SK-N-SH (cell line): ENCODE measurements around the gene UBAC2. TPM values are rescaled to one million over a fixed set of nuclear protein-coding genes. Genes with fewer than 3 reads are reported as not detected.

ENCODE experiments used
- CTCF ChIA-PET: fragments of 300-600, 350-600 bp; formaldehyde crosslinking; extraction: SDS; loops from one replicate; lab custom pipeline; 2021; lab: Yijun Ruan, JAX
- POLR2A ChIA-PET: fragments of 350-600 bp; sonication (Branson Sonifier 250); formaldehyde crosslinking; extraction: SDS; loops from one replicate; lab custom pipeline; 2020; ENCODE audit warnings: antibody characterized with exemption, inconsistent platforms; lab: Yijun Ruan, JAX
- DNase-seq: peaks from one replicate; pipeline ENCODE4 v3.0.0; 2012
- H2AFZ ChIP-seq: fragments of 200-600 bp; sonication (generic); 2 replicates; pipeline ENCODE4 v1.8.1; 2016; ENCODE audit warnings: antibody characterized with exemption, mild to moderate bottlenecking, low read depth
- H3F3A ChIP-seq: fragments of 200-600 bp; sonication (generic); replicated peaks from 2 replicates; pipeline ENCODE3; 2016; ENCODE audit warnings: antibody characterized with exemption, mild to moderate bottlenecking; ENCODE audit not compliant: insufficient read depth
- H3K27ac ChIP-seq, 2 experiments: fragments of 200-500 bp in 1 of 2; fragments of 200-600 bp in 1 of 2; sonication (Bioruptor generic) in 1 of 2; sonication (generic), shearing (Covaris generic) in 1 of 2; 2 replicates each; pipeline versions ENCODE4 v1.5.1 to v1.6.1; 2014 to 2016; ENCODE audit warnings: low read depth in 2 of 2, inconsistent platforms in 1 of 2, low read length in 1 of 2, mild to moderate bottlenecking in 1 of 2, mixed read lengths in 1 of 2
- H3K27me3 ChIP-seq: fragments of 200-600 bp; sonication (generic), shearing (Covaris generic); 2 replicates; pipeline ENCODE4 v1.6.1; 2016; ENCODE audit warnings: mixed run types; ENCODE audit not compliant: insufficient read depth
- H3K36me3 ChIP-seq, 2 experiments: fragments of 200-500 bp in 1 of 2; fragments of 200-600 bp in 1 of 2; sonication (Bioruptor generic) in 1 of 2; sonication (generic) in 1 of 2; replicated peaks in 1 of 2; 2 replicates each; pipeline versions ENCODE3 to v1.5.1; 2014 to 2016; ENCODE audit warnings: low read length in 1 of 2, mild to moderate bottlenecking in 1 of 2; ENCODE audit not compliant: insufficient read depth in 2 of 2, control insufficient read depth in 1 of 2
- H3K4me1 ChIP-seq, 2 experiments: fragments of 200-500 bp in 1 of 2; fragments of 200-600 bp in 1 of 2; sonication (Bioruptor generic) in 1 of 2; sonication (generic), shearing (Covaris generic) in 1 of 2; 2 replicates each; pipeline versions ENCODE4 v1.5.1 to v1.6.1; 2014 to 2016; ENCODE audit warnings: low read depth in 1 of 2, low read length in 1 of 2, mixed run types in 1 of 2; ENCODE audit not compliant: insufficient read depth in 2 of 2, control insufficient read depth in 1 of 2
- H3K4me2 ChIP-seq: fragments of 200-600 bp; sonication (generic), shearing (Covaris generic); 2 replicates; pipeline ENCODE4 v1.6.1; 2017; ENCODE audit warnings: mixed run types
- H3K4me3 ChIP-seq, 2 experiments: fragments of 200-500 bp in 1 of 2; fragments of 200-600 bp in 1 of 2; sonication (Bioruptor generic) in 1 of 2; sonication (generic), shearing (Covaris generic) in 1 of 2; 2 replicates each; pipeline versions ENCODE4 v1.5.1 to v1.8.1; 2014 to 2016; ENCODE audit warnings: low read depth in 2 of 2, inconsistent platforms in 1 of 2, low read length in 1 of 2, mild to moderate bottlenecking in 1 of 2, mixed read lengths in 1 of 2, moderate library complexity in 1 of 2
- H3K79me2 ChIP-seq: fragments of 200-600 bp; sonication (generic); 2 replicates; pipeline ENCODE4 v1.8.1; 2017; ENCODE audit warnings: mild to moderate bottlenecking; ENCODE audit not compliant: insufficient read depth
- H3K9ac ChIP-seq: fragments of 200-600 bp; sonication (generic); 2 replicates; pipeline ENCODE4 v1.6.1; 2017; ENCODE audit warnings: mixed run types
- H3K9me2 ChIP-seq: fragments of 200-600 bp; sonication (generic); 2 replicates; pipeline ENCODE4 v1.6.1; 2017; ENCODE audit warnings: mixed run types
- H3K9me3 ChIP-seq: fragments of 200-600 bp; sonication (generic); 2 replicates; pipeline ENCODE4 v1.6.1; 2017; ENCODE audit warnings: mixed run types, mild to moderate bottlenecking, moderate library complexity
- H4K20me1 ChIP-seq: fragments of 200-600 bp; sonication (generic); 2 replicates; pipeline ENCODE4 v1.6.1; 2017; ENCODE audit warnings: mild to moderate bottlenecking, mixed run types; ENCODE audit not compliant: insufficient read depth
- CHD2 ChIP-seq: fragments of 150-350 bp; IDR thresholded peaks from 2 replicates; pipeline ENCODE4 v1.6.1; 2018; ENCODE audit warnings: low read length; ENCODE audit not compliant: partially characterized antibody
- ELF1 ChIP-seq: IDR thresholded peaks from 2 replicates; pipeline ENCODE4 v1.4.0; 2012
- EZH2phosphoT487 ChIP-seq: fragments of 200-600 bp; sonication (generic); IDR thresholded peaks from 2 replicates; pipeline ENCODE4 v1.6.1; 2017; ENCODE audit warnings: low read depth, mixed run types, mild to moderate bottlenecking, antibody characterized with exemption, moderate library complexity, borderline replicate concordance
- FOSL2 ChIP-seq: IDR thresholded peaks from 2 replicates; pipeline ENCODE4 v1.4.0; 2012; ENCODE audit warnings: low read depth, mild to moderate bottlenecking, moderate library complexity, borderline replicate concordance
- FOXM1 ChIP-seq: IDR thresholded peaks from 2 replicates; pipeline ENCODE4 v1.4.0; 2012; ENCODE audit warnings: low read depth, mild to moderate bottlenecking
- GABPA ChIP-seq: IDR thresholded peaks from 2 replicates; pipeline ENCODE4 v1.4.0; 2012; ENCODE audit warnings: low read depth, mild to moderate bottlenecking
- IRF3 ChIP-seq: fragments of 150-350 bp; IDR thresholded peaks from 2 replicates; pipeline ENCODE4 v1.6.1; 2016; ENCODE audit warnings: mild to moderate bottlenecking, low read depth, low read length
- MEF2A ChIP-seq: IDR thresholded peaks from 2 replicates; pipeline ENCODE4 v1.4.0; 2012; ENCODE audit warnings: low read depth, borderline replicate concordance
- MXI1 ChIP-seq: IDR thresholded peaks from 2 replicates; pipeline ENCODE4 v1.6.1; 2012; ENCODE audit warnings: mild to moderate bottlenecking, low read depth, low read length, improper control_type of control experiment
- NFIC ChIP-seq: IDR thresholded peaks from 2 replicates; pipeline ENCODE4 v1.4.0; 2012; ENCODE audit warnings: borderline replicate concordance
- NRF1 ChIP-seq: IDR thresholded peaks from 2 replicates; pipeline ENCODE4 v1.6.1; 2012; ENCODE audit warnings: low read depth, mild to moderate bottlenecking, low read length
- PBX3 ChIP-seq: IDR thresholded peaks from 2 replicates; pipeline ENCODE4; 2012
- RAD21 ChIP-seq: IDR thresholded peaks from 2 replicates; pipeline ENCODE4 v1.6.1; 2012; ENCODE audit warnings: mild to moderate bottlenecking, low read length
- REST ChIP-seq: IDR thresholded peaks from 2 replicates; pipeline ENCODE4 v1.6.1; 2012; ENCODE audit warnings: mild to moderate bottlenecking, low read depth, low read length, moderate library complexity
- RFX5 ChIP-seq: IDR thresholded peaks from 2 replicates; pipeline ENCODE4 v1.6.1; 2012; ENCODE audit warnings: mild to moderate bottlenecking, improper control_type of control experiment, low read length
- TAF1 ChIP-seq: IDR thresholded peaks from 2 replicates; pipeline ENCODE4 v1.6.1; 2012; ENCODE audit warnings: low read depth, mild to moderate bottlenecking, low read length, moderate library complexity, borderline replicate concordance
- TEAD4 ChIP-seq: IDR thresholded peaks from 2 replicates; pipeline ENCODE4 v1.4.0; 2012; ENCODE audit warnings: mild to moderate bottlenecking, borderline replicate concordance; ENCODE audit not compliant: insufficient read depth
- WGBS: methylation state at CpG from one replicate; pipeline ENCODE4 v1.1.6; 2017; ENCODE audit warnings: low lambda C conversion rate; 5-methylcytosine and 5-hydroxymethylcytosine counted together
- polyA plus RNA-seq, 3 experiments: library from polyadenylated mRNA; depleted of rRNA; stranded (reverse); fragments of >200 nt; gene quantifications; 2 replicates each; pipeline ENCODE4 v1.2.3, GENCODE V29; 2012
- TF ChIP-seq, protein P1 (sequence below): fragments of 150-350 bp; IDR thresholded peaks from 2 replicates; pipeline ENCODE4 v1.6.1; 2017; ENCODE audit warnings: antibody characterized with exemption, low read length, low read depth, borderline replicate concordance
- TF ChIP-seq, protein P2 (sequence below): IDR thresholded peaks from 2 replicates; pipeline ENCODE4 v1.4.0; 2012; ENCODE audit warnings: low read depth, borderline replicate concordance
- TF ChIP-seq, protein P3 (sequence below): IDR thresholded peaks from 2 replicates; pipeline ENCODE4 v1.4.0; 2012; ENCODE audit warnings: low read depth, borderline replicate concordance

UBAC2 gene
- polyA plus RNA-seq, 1 of the 3 experiments (the other 2 are of a cell fraction): 79.0 TPM

- TF ChIP-seq PBX3 (no peak), TAF1 (no peak), IRF3 (no peak), EZH2phosphoT487 (no peak), MXI1 (no peak)
Measured at GRCh38 chr13:99207511-99207910, 6.9 kb downstream of the UBAC2 start (continued).

DNA sequence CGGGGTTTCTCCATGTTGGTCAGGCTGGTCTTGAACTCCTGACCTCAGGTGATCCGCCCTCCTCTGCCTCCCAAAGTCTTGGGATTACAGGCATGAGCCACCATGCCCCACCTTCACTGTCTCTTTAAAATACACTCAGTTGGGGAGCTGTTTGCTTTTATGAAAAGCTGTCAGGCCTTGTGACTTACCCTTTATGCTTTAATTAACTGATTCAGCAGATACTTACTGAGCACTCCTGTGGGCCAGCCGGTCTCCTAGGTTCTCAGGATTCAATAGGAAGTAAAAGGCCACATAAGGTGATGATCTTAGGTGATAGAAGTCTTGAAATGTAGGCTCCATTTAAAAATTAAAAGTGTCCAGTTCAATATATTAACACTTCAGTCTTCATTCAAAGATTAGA, 7.5 kb downstream of the UBAC2 start:
- no peaks in the 10 kb centered on the region for H3K27me3 ChIP-seq
- CTCF ChIA-PET: interaction anchor here (3.9 kb wide), 1 partner anchor 229 kb away, joined by 21 read pairs; no protein-coding TSS in a partner anchor
- H3F3A ChIP-seq: no peaks in the 10 kb centered on the region
- POLR2A ChIA-PET: no interaction called here
- H3K9ac ChIP-seq: no peak overlapping the region
- H4K20me1 ChIP-seq: peaks cover 19% of the 10 kb centered on the region; the same call in 1 of the 2 replicates
- peaks cover 92% of the 10 kb centered on the region for H3K79me2 ChIP-seq
- H3K36me3 ChIP-seq: peaks cover 0 to 4% of the 10 kb centered on the region in 2 experiments
- H2AFZ ChIP-seq: no peak overlapping the region
- 91% methylated on average over 3 of the region's 3 CpGs for WGBS
- DNase-seq: no peak
- H3K9me2 ChIP-seq: no peaks in the 10 kb centered on the region
- no peak overlapping the region for H3K4me3 ChIP-seq
- H3K4me2 ChIP-seq: no peak overlapping the region
- no peak overlapping the region for H3K27ac ChIP-seq
- no peaks in the 10 kb centered on the region; a peak in 1 of 4 replicates for H3K4me1 ChIP-seq
- no peaks in the 10 kb centered on the region for H3K9me3 ChIP-seq
- TF ChIP-seq, protein P1, sequence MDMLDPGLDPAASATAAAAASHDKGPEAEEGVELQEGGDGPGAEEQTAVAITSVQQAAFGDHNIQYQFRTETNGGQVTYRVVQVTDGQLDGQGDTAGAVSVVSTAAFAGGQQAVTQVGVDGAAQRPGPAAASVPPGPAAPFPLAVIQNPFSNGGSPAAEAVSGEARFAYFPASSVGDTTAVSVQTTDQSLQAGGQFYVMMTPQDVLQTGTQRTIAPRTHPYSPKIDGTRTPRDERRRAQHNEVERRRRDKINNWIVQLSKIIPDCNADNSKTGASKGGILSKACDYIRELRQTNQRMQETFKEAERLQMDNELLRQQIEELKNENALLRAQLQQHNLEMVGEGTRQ: no peak
- TF ChIP-seq EZH2phosphoT487: no peak
- TF ChIP-seq RAD21: no peak
- TF ChIP-seq CHD2: no peak
- no peak for TF ChIP-seq ELF1
- no peak for TF ChIP-seq FOSL2
- TF ChIP-seq NRF1: no peak
- TF ChIP-seq GABPA: no peak
- TF ChIP-seq MXI1: no peak
- no peak for TF ChIP-seq REST
- TF ChIP-seq, protein P2, sequence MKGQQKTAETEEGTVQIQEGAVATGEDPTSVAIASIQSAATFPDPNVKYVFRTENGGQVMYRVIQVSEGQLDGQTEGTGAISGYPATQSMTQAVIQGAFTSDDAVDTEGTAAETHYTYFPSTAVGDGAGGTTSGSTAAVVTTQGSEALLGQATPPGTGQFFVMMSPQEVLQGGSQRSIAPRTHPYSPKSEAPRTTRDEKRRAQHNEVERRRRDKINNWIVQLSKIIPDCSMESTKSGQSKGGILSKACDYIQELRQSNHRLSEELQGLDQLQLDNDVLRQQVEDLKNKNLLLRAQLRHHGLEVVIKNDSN: no peak
- TF ChIP-seq TEAD4: no peak
- TF ChIP-seq RFX5: no peak
- TF ChIP-seq, protein P3, sequence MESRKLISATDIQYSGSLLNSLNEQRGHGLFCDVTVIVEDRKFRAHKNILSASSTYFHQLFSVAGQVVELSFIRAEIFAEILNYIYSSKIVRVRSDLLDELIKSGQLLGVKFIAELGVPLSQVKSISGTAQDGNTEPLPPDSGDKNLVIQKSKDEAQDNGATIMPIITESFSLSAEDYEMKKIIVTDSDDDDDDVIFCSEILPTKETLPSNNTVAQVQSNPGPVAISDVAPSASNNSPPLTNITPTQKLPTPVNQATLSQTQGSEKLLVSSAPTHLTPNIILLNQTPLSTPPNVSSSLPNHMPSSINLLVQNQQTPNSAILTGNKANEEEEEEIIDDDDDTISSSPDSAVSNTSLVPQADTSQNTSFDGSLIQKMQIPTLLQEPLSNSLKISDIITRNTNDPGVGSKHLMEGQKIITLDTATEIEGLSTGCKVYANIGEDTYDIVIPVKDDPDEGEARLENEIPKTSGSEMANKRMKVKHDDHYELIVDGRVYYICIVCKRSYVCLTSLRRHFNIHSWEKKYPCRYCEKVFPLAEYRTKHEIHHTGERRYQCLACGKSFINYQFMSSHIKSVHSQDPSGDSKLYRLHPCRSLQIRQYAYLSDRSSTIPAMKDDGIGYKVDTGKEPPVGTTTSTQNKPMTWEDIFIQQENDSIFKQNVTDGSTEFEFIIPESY: no peak
- no peak for TF ChIP-seq MEF2A
- no peak for TF ChIP-seq FOXM1
- no peak for TF ChIP-seq NFIC
